Upper lobe of left lung (tissue), 6 donors: ENCODE results near the gene ZNF697. TPM values are rescaled to one million over a fixed set of nuclear protein-coding genes. Genes with fewer than 3 reads are reported as not detected.

Experiments used
- ATAC-seq, 2 donors: fragments of 200-7000 bp; cut with Tn5 transposase; one replicate each; pipeline ENCODE4 v1.9.1; 2022; ENCODE audit warnings: mild to moderate bottlenecking in 2 of 2, moderate library complexity in 2 of 2; ENCODE audit not compliant: low FRiP score in 2 of 2
- DNase-seq, 2 donors: peaks; one replicate each; pipeline ENCODE4 v3.0.0-alpha.2; 2019 to 2020
- H3K27ac ChIP-seq, 4 donors: fragments of 200-600 bp; sonication (generic); one replicate each; pipeline ENCODE4 v1.5.1; 2016 to 2019
- H3K27me3 ChIP-seq, 4 donors: fragments of 200-600 bp; sonication (generic); one replicate each; pipeline ENCODE4 v1.5.1; 2017 to 2019
- H3K36me3 ChIP-seq, 4 donors: fragments of 200-600 bp; sonication (generic); one replicate each; pipeline ENCODE4 v1.5.1; 2016 to 2019
- H3K4me1 ChIP-seq, 4 donors: fragments of 200-600 bp; sonication (generic); one replicate each; pipeline ENCODE4 v1.5.1; 2018 to 2019
- H3K4me3 ChIP-seq, 4 donors: fragments of 200-600 bp; sonication (generic); one replicate each; pipeline ENCODE4 v1.5.1; 2017 to 2019; ENCODE audit warnings: mild to moderate bottlenecking in 2 of 4, moderate library complexity in 1 of 4
- H3K9me3 ChIP-seq, 4 donors: fragments of 200-600 bp; sonication (generic); one replicate each; pipeline ENCODE4 v1.5.1; 2018 to 2019
- EP300 ChIP-seq, 4 donors: sonication (generic); formaldehyde crosslinking; IDR thresholded peaks; one replicate each; pipeline ENCODE4 v1.5.1; 2017; ENCODE audit warnings: antibody characterized with exemption in 4 of 4, control low read depth in 2 of 4
- POLR2A ChIP-seq, 4 donors: fragments of 450-650 bp; IDR thresholded peaks; one replicate each; pipeline ENCODE4 v1.5.1; 2016 to 2017; ENCODE audit warnings: antibody characterized with exemption in 4 of 4, mild to moderate bottlenecking in 2 of 4
- POLR2AphosphoS5 ChIP-seq, 2 donors: sonication (generic); formaldehyde crosslinking; IDR thresholded peaks; one replicate each; pipeline ENCODE4 v1.5.1; 2017; ENCODE audit warnings: antibody characterized with exemption in 2 of 2
- WGBS, 2 donors: methylation state at CpG; one replicate each; pipeline ENCODE4 v1.1.5; 2017 to 2018; 5-methylcytosine and 5-hydroxymethylcytosine counted together
- total RNA-seq, 6 donors: library from RNA; depleted of rRNA in 4 of 6; stranded (reverse); fragments of >200 nt in 4 of 6; gene quantifications; one replicate each; pipeline versions ENCODE4 v1.1.0 to v1.2.1, GENCODE V29; 2016 to 2021
- TF ChIP-seq, protein P1 (sequence below), 6 experiments: fragments of 450-650 bp in 4 of 6; fragments of 200-600 bp in 2 of 6; sonication (generic) in 2 of 6; IDR thresholded peaks; one replicate each; pipeline ENCODE4 v1.5.1; 2016 to 2019; ENCODE audit warnings: antibody characterized with exemption in 6 of 6
- donor health status: DM: no; HTN: no; CAD: no; lungs with moderate emphysema.
- donor health status: DM: no; HTN: yes; CAD: no; lungs with severe emphysema.

ZNF697 gene
- total RNA-seq, 6 donors from 2014 or later = 4.4 to 10.3 (median 8.0) TPM

DNA sequence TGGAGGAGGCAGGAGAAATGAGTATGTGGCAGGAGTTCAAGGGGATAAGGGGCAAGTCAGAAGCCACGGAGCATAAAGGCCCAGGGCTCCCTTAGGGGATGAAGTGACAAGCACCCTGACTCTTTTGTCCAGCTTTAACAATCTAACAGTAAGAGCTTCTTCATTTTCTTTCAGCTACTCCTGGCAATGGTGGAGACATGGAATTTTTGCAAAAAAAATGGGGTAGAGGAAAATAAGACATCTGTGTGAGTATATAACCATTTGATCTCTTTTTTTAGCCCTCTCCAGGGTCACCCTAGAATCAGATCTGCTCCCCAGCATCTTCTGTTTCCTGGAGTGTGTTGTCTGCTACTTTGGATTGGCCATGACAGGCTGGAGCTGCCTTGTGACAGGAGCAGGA is 47.1 kb downstream of the ZNF697 start:
- TF ChIP-seq POLR2AphosphoS5 (IDR thresholded peaks at IDR 0.05) (no peak), POLR2A (IDR thresholded peaks at IDR 0.05) (no peak), EP300 (IDR thresholded peaks at IDR 0.05) (no peak)
- TF ChIP-seq, protein P1, sequence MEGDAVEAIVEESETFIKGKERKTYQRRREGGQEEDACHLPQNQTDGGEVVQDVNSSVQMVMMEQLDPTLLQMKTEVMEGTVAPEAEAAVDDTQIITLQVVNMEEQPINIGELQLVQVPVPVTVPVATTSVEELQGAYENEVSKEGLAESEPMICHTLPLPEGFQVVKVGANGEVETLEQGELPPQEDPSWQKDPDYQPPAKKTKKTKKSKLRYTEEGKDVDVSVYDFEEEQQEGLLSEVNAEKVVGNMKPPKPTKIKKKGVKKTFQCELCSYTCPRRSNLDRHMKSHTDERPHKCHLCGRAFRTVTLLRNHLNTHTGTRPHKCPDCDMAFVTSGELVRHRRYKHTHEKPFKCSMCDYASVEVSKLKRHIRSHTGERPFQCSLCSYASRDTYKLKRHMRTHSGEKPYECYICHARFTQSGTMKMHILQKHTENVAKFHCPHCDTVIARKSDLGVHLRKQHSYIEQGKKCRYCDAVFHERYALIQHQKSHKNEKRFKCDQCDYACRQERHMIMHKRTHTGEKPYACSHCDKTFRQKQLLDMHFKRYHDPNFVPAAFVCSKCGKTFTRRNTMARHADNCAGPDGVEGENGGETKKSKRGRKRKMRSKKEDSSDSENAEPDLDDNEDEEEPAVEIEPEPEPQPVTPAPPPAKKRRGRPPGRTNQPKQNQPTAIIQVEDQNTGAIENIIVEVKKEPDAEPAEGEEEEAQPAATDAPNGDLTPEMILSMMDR (IDR thresholded peaks at IDR 0.05) = no peak
- Histone ChIP-seq H3K4me3 (no peak overlapping the region), H3K27me3 (no peaks in the 10 kb centered on the region), H3K27ac (no peak overlapping the region), H3K9me3 (no peaks in the 10 kb centered on the region), H3K36me3 (no peaks in the 10 kb centered on the region), H3K4me1 (peaks cover 0 to 7% (median under 1%) of the 10 kb centered on the region in 4 donors)
- 64 to 77% methylated on average over 1 of the region's 1 CpG for WGBS, 2 donors
- DNase-seq = no peak
- no peak for ATAC-seq

GRCh38 chr1:119600561-119600960 is 47.5 kb downstream of the ZNF697 start:
- H3K27me3 ChIP-seq = no peaks in the 10 kb centered on the region
- no peaks in the 10 kb centered on the region for H3K9me3 ChIP-seq
- DNase-seq (no peak), ATAC-seq (no peak)
- 75 to 86% methylated on average over 4 of the region's 4 CpGs for WGBS, 2 donors
- no peak overlapping the region for H3K27ac ChIP-seq
- H3K4me3 ChIP-seq = no peak overlapping the region
- peaks cover 0 to 6% (median 0%) of the 10 kb centered on the region in 4 donors for H3K4me1 ChIP-seq
- TF ChIP-seq EP300 (IDR thresholded peaks at IDR 0.05) (no peak), POLR2AphosphoS5 (IDR thresholded peaks at IDR 0.05) (no peak), POLR2A (IDR thresholded peaks at IDR 0.05) (no peak)
- TF ChIP-seq, protein P1 (IDR thresholded peaks at IDR 0.05) = no peak
- H3K36me3 ChIP-seq = no peaks in the 10 kb centered on the region

- Histone ChIP-seq H3K4me1 (no peaks in the 10 kb centered on the region), H3K4me3 (no peak overlapping the region), H3K36me3 (no peaks in the 10 kb centered on the region), H3K27me3 (no peaks in the 10 kb centered on the region), H3K27ac (no peak overlapping the region), H3K9me3 (no peaks in the 10 kb centered on the region)
- 84 to 90% methylated on average over 2 of the region's 2 CpGs for WGBS, 2 donors
- DNase-seq (no peak), ATAC-seq (no peak)
- TF ChIP-seq, protein P1 (IDR thresholded peaks at IDR 0.05) = no peak
- TF ChIP-seq POLR2AphosphoS5 (IDR thresholded peaks at IDR 0.05) (no peak), EP300 (IDR thresholded peaks at IDR 0.05) (no peak), POLR2A (IDR thresholded peaks at IDR 0.05) (no peak)
These were observed 52.5 kb downstream of the ZNF697 start for GRCh38 chr1:119595606-119596005.

DNA sequence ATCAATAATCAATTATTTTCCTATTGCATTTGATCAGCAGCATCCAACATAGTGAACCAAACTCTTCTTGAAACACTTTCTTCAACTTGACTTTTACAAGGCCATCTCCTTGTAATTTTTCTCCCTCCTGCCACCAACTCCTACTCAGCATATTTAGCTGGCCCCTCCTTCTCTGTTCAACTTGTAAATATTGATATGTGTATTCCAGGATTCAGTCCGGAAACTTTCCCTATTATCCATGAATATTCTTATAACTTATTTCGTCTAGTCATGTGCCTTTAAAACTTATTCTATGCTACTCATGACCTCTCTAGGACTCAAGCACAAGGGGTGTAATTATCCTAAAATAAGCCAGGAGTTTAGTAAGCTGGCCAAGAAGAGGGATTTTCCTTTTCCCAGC is 52.9 kb downstream of the ZNF697 start:
- Histone ChIP-seq H3K36me3 (no peaks in the 10 kb centered on the region), H3K27ac (no peak overlapping the region), H3K4me1 (no peaks in the 10 kb centered on the region), H3K27me3 (no peaks in the 10 kb centered on the region), H3K9me3 (no peaks in the 10 kb centered on the region), H3K4me3 (no peak overlapping the region)
- WGBS, 2 donors = 82 to 87% methylated on average over 2 of the region's 2 CpGs
- ATAC-seq (no peak), DNase-seq (no peak)
- TF ChIP-seq, protein P1 (IDR thresholded peaks at IDR 0.05) = no peak
- no peak for TF ChIP-seq EP300 (IDR thresholded peaks at IDR 0.05)
- TF ChIP-seq POLR2A (IDR thresholded peaks at IDR 0.05) = no peak
- no peak for TF ChIP-seq POLR2AphosphoS5 (IDR thresholded peaks at IDR 0.05)

DNA sequence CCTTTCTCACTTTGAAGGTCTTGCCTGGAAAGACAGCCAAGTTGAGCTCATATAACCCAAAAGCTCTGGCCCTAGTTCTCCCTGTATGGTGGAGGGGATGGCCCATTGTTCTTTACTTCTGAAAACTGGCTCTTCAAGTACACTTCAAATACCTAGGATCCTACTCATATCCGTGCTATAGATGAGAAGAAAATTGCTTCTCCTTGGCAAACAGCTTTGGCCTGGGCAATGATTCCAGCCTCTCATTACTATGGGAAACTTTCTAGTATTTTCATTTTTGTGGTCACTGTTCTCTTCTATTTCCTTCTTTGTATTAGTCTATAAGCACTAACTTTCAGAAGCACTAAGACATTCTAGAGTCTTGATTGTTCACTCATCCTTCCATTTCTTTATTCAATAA is 53.7 kb downstream of the ZNF697 start:
- TF ChIP-seq, protein P1 (IDR thresholded peaks at IDR 0.05) = no peak
- TF ChIP-seq POLR2AphosphoS5 (IDR thresholded peaks at IDR 0.05) = no peak
- TF ChIP-seq EP300 (IDR thresholded peaks at IDR 0.05) = no peak
- Histone ChIP-seq H3K4me1 (no peaks in the 10 kb centered on the region), H3K9me3 (no peaks in the 10 kb centered on the region), H3K4me3 (no peak overlapping the region), H3K36me3 (no peaks in the 10 kb centered on the region), H3K27me3 (no peaks in the 10 kb centered on the region), H3K27ac (no peak overlapping the region)
- ATAC-seq (no peak), DNase-seq (no peak)
- 25 to 55% methylated on average over 1 of the region's 1 CpG for WGBS, 2 donors
